Measurements from ENCODE around the gene DVL3.
"Not testable (repeated sequence)": the region's sequence is repeated elsewhere in the genome, so short reads cannot be mapped to it uniquely, and the experiment has no call there.

DVL3 gene

GRCh38 chr3:184154885-184155643 is at the start of gene DVL3:
Gene DVL3, plus strand, starts transcription at chr3:184155377. Its CDS starts 259 bp downstream, at chr3:184155636.
- DNase-seq (ENCODE audit: low spot score) = peak; percentile 18

- no peak for DNase-seq (ENCODE audit: low spot score)
These were observed 44.9 kb upstream of the DVL3 start for GRCh38 chr3:184110316-184110725.

DNA sequence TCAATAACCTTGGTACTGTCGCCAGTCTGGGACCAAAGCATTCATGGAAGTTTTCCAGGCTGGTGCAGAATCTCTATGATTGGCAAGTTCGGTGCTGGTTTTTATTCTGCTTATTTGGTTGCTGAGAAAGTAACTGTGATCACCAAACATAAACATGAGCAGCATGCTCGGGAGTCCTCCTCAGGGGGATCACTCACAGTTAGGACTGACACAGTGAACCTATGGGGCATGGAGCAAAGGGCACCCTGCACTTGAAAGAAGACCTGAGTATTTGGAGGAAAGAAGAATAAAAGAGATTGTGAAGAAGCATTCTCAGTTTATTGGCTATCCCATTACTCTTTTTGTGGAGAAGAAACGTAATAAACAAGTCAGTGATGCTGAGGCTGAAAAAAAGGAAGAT is 39.2 kb upstream of the DVL3 start:
- no peak for DNase-seq (ENCODE audit: low spot score)

- no peak for DNase-seq (ENCODE audit: low spot score)
These were observed 37.5 kb upstream of the DVL3 start for GRCh38 chr3:184117636-184118035.

DNA sequence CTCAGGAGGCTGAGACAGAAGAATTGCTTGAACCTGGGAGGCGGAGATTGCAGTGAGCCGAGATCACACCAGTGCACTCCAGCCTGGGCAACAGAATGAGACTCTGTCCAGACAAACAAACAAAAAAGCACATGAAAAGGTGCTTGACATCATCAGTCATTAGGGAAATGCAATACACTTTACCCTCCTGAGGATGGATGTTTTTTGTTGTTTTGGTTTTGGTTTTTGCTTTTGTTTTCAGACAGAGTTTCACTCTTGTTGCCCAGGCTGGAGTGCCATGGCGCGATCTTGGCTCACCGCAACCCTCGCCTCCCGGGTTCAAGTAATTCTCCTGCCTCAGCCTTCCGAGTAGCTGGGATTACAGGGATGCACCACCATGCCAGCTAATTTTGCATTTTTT is 34.1 kb upstream of the DVL3 start:
- DNase-seq (ENCODE audit: low spot score) = not testable (repeated sequence)

GRCh38 chr3:184126006-184126405 is 29.2 kb upstream of the DVL3 start:
- no peak for DNase-seq (ENCODE audit: low spot score)

- DNase-seq (ENCODE audit: low spot score) = no peak
These were observed 26.2 kb upstream of the DVL3 start for GRCh38 chr3:184129012-184129411.

DNA sequence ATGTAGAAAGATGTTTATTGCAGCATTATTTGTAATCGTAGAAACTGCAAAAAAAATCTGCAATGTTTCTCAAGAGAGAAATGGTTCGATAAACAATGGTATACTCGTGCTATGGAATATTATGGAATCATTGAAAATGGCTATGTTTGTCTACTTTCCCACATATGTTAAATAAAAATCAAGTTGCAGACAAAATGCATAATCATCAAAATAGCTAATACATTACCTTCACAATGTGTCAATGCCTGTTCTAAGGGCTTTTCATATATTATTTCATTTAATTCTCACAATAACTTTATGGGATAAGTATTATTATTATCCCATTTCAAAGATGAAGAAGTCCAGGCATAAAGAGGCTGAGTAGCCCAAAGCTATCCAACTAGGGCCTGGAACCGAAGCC is 22.2 kb upstream of the DVL3 start:
- no peak for DNase-seq (ENCODE audit: low spot score)

- peak; percentile 30 for DNase-seq (ENCODE audit: low spot score)
These were observed 21.1 kb upstream of the DVL3 start for GRCh38 chr3:184133840-184134745.

DNA sequence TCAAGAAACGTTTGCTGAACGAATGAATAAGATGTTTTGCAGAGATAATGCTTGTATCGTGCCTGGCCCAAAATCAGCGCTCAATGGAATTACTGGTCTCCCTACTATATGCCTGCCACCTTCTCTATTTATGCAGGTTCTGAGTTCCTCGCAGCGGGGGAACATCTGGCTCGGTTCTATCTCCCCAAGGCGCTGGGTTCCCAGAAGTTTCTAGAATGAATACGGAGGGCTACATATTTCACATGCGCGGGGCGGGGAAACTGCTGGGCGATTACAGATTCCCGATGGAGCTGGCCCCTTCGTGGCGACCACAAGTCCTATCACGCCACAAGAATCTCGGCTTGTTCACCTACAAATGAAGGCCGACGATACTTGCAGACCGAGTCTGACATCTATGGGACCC is 20.4 kb upstream of the DVL3 start:
- DNase-seq (ENCODE audit: low spot score) = no peak

GRCh38 chr3:184135149-184135910 is 19.8 kb upstream of the DVL3 start, which contains the start of gene EIF2B5:
Gene EIF2B5, plus strand, starts transcription at chr3:184135358. Its CDS starts 28 bp downstream, at chr3:184135386.
- peak; percentile 88 for DNase-seq (ENCODE audit: low spot score)

- no peak for DNase-seq (ENCODE audit: low spot score)
These were observed 19.3 kb upstream of the DVL3 start for GRCh38 chr3:184135911-184136260.

DNA sequence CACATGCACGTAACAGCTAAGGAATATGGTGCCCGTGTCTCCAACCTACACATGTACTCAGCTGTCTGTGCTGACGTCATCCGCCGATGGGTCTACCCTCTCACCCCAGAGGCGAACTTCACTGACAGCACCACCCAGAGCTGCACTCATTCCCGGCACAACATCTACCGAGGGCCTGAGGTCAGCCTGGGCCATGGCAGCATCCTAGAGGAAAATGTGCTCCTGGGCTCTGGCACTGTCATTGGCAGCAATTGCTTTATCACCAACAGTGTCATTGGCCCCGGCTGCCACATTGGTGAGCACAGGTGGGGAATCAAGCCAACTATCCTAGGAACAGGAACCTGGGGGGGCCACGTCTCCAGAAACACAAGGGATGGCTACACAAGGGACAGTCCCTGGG is 14.7 kb upstream of the DVL3 start:
- DNase-seq (ENCODE audit: low spot score) = no peak

- no peak for DNase-seq (ENCODE audit: low spot score)
These were observed 13.0 kb upstream of the DVL3 start for GRCh38 chr3:184142199-184142598.

GRCh38 chr3:184143327-184143726 is 11.8 kb upstream of the DVL3 start:
- no peak for DNase-seq (ENCODE audit: low spot score)

- DNase-seq (ENCODE audit: low spot score) = no peak
These were observed 10.7 kb upstream of the DVL3 start for GRCh38 chr3:184144505-184144904.

DNA sequence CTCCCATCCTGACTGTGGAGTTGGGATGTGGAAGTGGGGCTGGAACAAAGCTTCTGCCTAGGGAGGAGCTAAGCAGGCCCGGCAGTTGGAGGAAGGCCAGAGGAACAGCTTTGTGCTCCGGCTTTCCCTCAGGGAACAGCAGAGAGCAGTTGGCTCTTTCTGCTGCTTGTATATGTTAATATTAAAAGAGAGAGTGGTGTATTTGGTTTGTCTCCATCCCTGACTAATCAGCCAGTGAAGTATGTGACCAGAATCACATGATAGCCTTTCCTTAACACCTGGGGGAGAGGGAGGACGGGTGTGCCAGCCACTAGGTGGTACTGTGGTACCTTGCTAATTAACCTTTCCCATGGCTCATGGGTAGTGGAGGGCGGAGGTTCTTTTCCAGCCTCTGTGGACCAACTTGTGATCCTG is 10.1 kb upstream of the DVL3 start:
- peak; percentile 27 for DNase-seq (ENCODE audit: low spot score)

DNA sequence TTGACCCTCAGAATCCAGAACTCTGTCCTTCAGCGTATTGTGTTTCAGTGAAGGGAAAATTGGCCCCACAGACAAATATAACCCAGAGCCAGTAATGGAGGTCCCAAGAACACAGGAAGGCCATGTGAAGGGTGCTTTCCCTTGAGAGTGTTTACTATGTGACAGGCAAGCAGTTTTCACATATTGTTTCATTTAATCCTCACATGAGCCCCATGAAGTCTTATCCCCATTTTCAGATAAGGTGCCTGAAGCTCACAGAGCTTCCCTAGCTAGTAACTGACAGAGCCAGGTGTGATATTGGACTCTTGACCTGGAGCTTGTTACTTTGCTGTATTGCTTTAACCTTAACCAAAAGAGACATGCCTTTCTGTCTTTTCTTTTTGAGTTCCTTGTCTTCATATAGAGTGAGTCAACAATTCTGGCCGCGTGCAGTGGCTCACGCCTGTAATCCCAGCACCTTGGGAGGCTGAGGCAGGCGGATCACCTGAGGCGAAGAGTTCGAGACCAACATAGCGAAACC is 9.4 kb upstream of the DVL3 start:
- no peak for DNase-seq (ENCODE audit: low spot score)

DNA sequence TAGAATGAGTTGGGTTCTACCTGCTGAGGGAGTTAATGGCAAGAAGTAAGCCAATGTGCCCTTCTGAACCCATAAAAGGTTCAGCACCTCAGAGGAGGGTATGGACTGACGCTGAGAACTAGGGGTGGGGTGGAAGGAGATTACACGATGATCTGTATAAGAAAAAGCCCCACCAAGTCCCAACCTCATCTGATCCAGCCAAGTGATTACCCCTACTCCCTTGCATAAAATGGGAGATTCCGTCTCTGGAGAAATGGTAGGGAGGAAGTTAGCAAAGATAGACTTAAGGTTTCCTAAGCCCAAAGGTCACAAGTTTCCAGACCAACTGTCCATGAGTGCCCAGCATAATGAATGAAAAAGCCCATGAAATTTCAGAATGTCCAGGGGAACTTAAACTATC is 7.1 kb upstream of the DVL3 start:
- DNase-seq (ENCODE audit: low spot score) = no peak

GRCh38 chr3:184149123-184149522 is 6.1 kb upstream of the DVL3 start:
- no peak for DNase-seq (ENCODE audit: low spot score)

GRCh38 chr3:184149770-184150169 is 5.4 kb upstream of the DVL3 start:
- not testable (repeated sequence) for DNase-seq (ENCODE audit: low spot score)
